SU-DHL-6 (cell line): ENCODE data around the gene CORO6.
A peak's percentile ranks its signal among the peaks of the same experiment; 100 is the strongest.

Source experiments
- H2AFZ ChIP-seq: fragments of 200-600 bp; sonication (generic); 2 replicates; pipeline ENCODE4 v1.6.1; 2014; ENCODE audit warnings: low read depth, mild to moderate bottlenecking, moderate library complexity, mixed read lengths, antibody characterized with exemption, low read length; ENCODE audit not compliant: severe bottlenecking
- H3F3A ChIP-seq: fragments of 200-600 bp; shearing (Covaris generic); 2 replicates; pipeline ENCODE4 v1.6.0; 2016; ENCODE audit warnings: antibody characterized with exemption, mild to moderate bottlenecking; ENCODE audit not compliant: insufficient read depth
- H3K27ac ChIP-seq: fragments of 200-600 bp; sonication (generic); 2 replicates; pipeline ENCODE4 v1.5.1; 2016; ENCODE audit warnings: low read depth, mild to moderate bottlenecking, low read length, moderate library complexity, mixed read lengths
- H3K27me3 ChIP-seq: fragments of 200-600 bp; sonication (generic), shearing (Covaris generic); 2 replicates; pipeline ENCODE4 v1.6.0; 2014; ENCODE audit warnings: mild to moderate bottlenecking, low read length
- H3K36me3 ChIP-seq: fragments of 200-600 bp; sonication (generic); 2 replicates; pipeline ENCODE4 v1.6.1; 2014; ENCODE audit warnings: mild to moderate bottlenecking, low read length, mixed read lengths
- H3K4me2 ChIP-seq: fragments of 300-600, 200-600 bp; shearing (Covaris generic), sonication (generic); 2 replicates; pipeline ENCODE4 v1.6.0; 2014; ENCODE audit warnings: low read length, low read depth, mild to moderate bottlenecking; ENCODE audit not compliant: poor library complexity, severe bottlenecking
- H3K4me3 ChIP-seq: fragments of 200-600 bp; sonication (generic); 2 replicates; pipeline ENCODE4 v1.5.1; 2014; ENCODE audit warnings: antibody characterized with exemption, low read length, mild to moderate bottlenecking, mixed read lengths; ENCODE audit not compliant: insufficient read depth, poor library complexity, severe bottlenecking
- H3K79me2 ChIP-seq: fragments of 200-600 bp; sonication (generic); 2 replicates; pipeline ENCODE4 v1.6.1; 2014; ENCODE audit warnings: mild to moderate bottlenecking, low read length, moderate library complexity; ENCODE audit not compliant: insufficient read depth
- H3K9ac ChIP-seq: fragments of 200-600 bp; sonication (generic); 2 replicates; pipeline ENCODE4 v1.7.0; 2014; ENCODE audit warnings: mild to moderate bottlenecking, low read length
- H3K9me2 ChIP-seq: fragments of 200-600 bp; sonication (generic); replicated peaks from 2 replicates; pipeline ENCODE4 v1.6.1; 2014; ENCODE audit warnings: low read length; ENCODE audit not compliant: insufficient read depth
- H3K9me3 ChIP-seq: fragments of 200-600 bp; sonication (generic); 2 replicates; pipeline ENCODE4 v1.6.1; 2014; ENCODE audit warnings: low read length, mixed read lengths; ENCODE audit not compliant: insufficient read depth
- H4K20me1 ChIP-seq: fragments of 200-600 bp; sonication (generic); 2 replicates; pipeline ENCODE4 v1.6.1; 2014; ENCODE audit warnings: low read depth, mild to moderate bottlenecking, antibody characterized with exemption, low read length, moderate library complexity, mixed read lengths
- CTCF ChIP-seq: fragments of 200-600 bp; sonication (generic); IDR thresholded peaks from one replicate; pipeline ENCODE4 v1.5.1; 2017; ENCODE audit warnings: antibody characterized with exemption, mild to moderate bottlenecking, low read length, moderate library complexity; ENCODE audit not compliant: insufficient read depth, poor library complexity, severe bottlenecking
- EZH2phosphoT487 ChIP-seq: fragments of 200-600 bp; sonication (generic), shearing (Covaris generic); conservative IDR thresholded peaks from 2 replicates; pipeline ENCODE4 v1.6.1; 2018; ENCODE audit warnings: mild to moderate bottlenecking, antibody characterized with exemption, low read length, moderate library complexity, mixed read lengths

CORO6 gene

GRCh38 chr17:29614349-29615047, 8.2 kb downstream of the CORO6 start:
- Histone ChIP-seq H3K27me3 (no peaks in the 10 kb centered on the region), H2AFZ (no peak overlapping the region), H3K9ac (no peak overlapping the region)

GRCh38 chr17:29613856-29614255, 8.9 kb downstream of the CORO6 start:
- no peak for TF ChIP-seq CTCF
- no peak for TF ChIP-seq EZH2phosphoT487
- H3K4me2 ChIP-seq = peak overlapping the region; percentile 23
- no peak overlapping the region for H2AFZ ChIP-seq
- no peaks in the 10 kb centered on the region for H3K79me2 ChIP-seq
- no peaks in the 10 kb centered on the region for H3K9me3 ChIP-seq
- no peak overlapping the region for H3K4me3 ChIP-seq
- H3K27ac ChIP-seq = no peak overlapping the region
- H3F3A ChIP-seq = no peaks in the 10 kb centered on the region
- H3K9ac ChIP-seq = no peak overlapping the region
- no peaks in the 10 kb centered on the region for H3K9me2 ChIP-seq
- H4K20me1 ChIP-seq = no peaks in the 10 kb centered on the region
- no peaks in the 10 kb centered on the region for H3K27me3 ChIP-seq
- no peaks in the 10 kb centered on the region for H3K36me3 ChIP-seq

More at GRCh38 chr17:29614349-29615047, 8.2 kb downstream of the CORO6 start:
- Histone ChIP-seq H3K4me3 (no peak overlapping the region), H3K9me2 (no peaks in the 10 kb centered on the region), H3K9me3 (no peaks in the 10 kb centered on the region), H3F3A (no peaks in the 10 kb centered on the region), H3K4me2 (peak overlapping the region; percentile 59), H3K79me2 (no peaks in the 10 kb centered on the region), H3K36me3 (no peaks in the 10 kb centered on the region), H4K20me1 (no peaks in the 10 kb centered on the region), H3K27ac (no peak overlapping the region)
- TF ChIP-seq CTCF = no peak
- no peak for TF ChIP-seq EZH2phosphoT487

- Histone ChIP-seq H3K36me3 (no peaks in the 10 kb centered on the region), H4K20me1 (no peaks in the 10 kb centered on the region), H3K27me3 (no peaks in the 10 kb centered on the region), H2AFZ (no peak overlapping the region), H3K79me2 (no peaks in the 10 kb centered on the region), H3K9ac (no peak overlapping the region), H3K9me2 (no peaks in the 10 kb centered on the region), H3K4me2 (peak overlapping the region; percentile 23), H3F3A (no peaks in the 10 kb centered on the region), H3K9me3 (no peaks in the 10 kb centered on the region), H3K4me3 (no peak overlapping the region), H3K27ac (no peak overlapping the region)
- TF ChIP-seq CTCF (peak; percentile 76), EZH2phosphoT487 (no peak)
Measured at GRCh38 chr17:29613352-29613837, 9.3 kb downstream of the CORO6 start.
